ENCODE measurements around the gene ITPR2.
"Not testable (repeated sequence)": the region's sequence is repeated elsewhere in the genome, so short reads cannot be mapped to it uniquely, and the experiment has no call there.

Gene ITPR2

GRCh38 chr12:26617513-26617912, 215.5 kb downstream of the ITPR2 start:
- no peak for DNase-seq

DNA sequence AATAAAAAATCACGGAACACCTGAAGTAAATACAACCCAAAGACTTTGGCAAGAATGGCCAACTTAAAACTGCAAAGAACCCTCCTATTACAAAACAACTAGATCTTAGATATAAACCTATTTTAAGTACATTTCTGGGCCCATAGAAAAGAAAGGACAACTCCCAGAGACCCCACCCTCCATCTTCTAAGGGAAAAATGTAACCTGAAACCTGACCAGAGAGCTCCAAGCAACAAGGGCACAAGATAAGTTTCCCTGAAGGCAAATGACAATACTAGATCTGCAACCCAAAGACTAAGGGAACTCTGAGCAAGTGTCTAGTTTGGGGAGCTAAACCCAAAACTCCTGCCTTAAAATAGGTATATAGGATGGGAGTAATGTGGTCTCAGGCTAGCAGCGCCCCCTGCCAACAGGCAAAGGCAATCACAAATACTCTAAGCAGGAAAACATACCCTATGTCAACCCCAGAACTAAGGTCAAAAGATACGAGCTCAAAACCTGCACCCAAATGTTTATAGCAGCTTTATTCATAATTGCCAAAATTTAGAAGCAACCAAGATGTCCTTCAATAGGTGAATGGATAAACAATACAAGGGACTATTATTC, 218.9 kb downstream of the ITPR2 start:
- no peak for DNase-seq

DNA sequence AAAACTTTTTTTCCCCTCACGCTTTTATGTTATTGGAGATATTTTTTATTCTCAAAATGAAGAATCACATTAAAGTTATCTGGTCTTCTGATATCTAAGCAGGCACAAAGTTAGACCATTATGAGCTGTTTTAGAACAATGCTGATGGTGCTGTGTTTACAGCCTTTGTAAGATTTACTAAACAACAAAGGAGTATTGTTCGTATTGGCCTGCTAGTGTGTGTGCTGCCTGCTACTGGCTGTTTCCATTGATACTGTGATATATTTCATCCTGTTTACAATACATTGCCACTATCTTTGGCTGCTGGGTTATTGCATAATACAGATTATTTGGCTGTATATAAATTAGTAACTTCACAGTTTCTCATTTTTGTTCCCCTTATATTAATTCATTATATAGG, 220.8 kb downstream of the ITPR2 start:
- no peak for DNase-seq

- no peak for DNase-seq
Measured at GRCh38 chr12:26611598-26611997, 221.4 kb downstream of the ITPR2 start.

DNA sequence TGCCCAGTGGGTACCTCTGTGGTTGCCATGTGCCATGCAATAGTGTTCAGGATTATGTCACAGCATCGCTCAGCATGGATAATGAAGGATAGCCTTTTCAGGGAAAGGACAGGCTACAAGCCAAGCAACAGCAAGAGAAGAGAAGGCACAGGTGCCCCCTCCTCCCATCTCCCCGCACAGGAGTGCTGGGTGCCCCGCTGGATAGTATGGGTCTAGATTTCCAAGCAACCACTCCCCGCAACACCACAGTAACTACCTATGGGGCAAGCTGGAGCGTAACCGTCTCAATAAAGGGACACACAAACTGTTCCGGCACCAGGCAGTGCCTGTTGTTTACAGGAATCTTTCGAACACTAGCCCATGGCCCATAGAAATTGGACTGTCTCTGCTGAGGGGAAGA, 222.2 kb downstream of the ITPR2 start:
- no peak for DNase-seq

GRCh38 chr12:26609986-26610385, 223.0 kb downstream of the ITPR2 start:
- DNase-seq, result no peak

- DNase-seq, result no peak
Measured at GRCh38 chr12:26608706-26609105, 224.3 kb downstream of the ITPR2 start.

GRCh38 chr12:26608273-26608672, 224.7 kb downstream of the ITPR2 start:
- no peak for DNase-seq

DNA sequence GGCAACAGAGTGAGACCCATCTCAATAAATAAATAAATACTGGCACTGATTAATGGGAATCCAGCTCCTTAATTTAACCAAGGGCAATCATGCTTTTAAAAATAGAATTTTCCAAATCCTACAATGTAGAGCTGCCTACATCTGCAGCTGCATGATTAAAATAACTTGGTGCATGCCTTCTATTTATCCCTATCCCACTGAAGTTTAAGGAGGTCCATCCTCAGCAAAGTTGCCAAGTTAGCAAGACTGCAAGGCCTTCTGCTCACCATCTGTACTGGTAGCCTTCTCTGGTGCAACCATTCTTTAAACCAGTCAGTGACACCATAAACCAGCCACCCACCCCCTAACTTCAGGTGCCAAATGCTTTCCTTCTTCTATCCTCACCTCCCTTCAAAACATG, 226.1 kb downstream of the ITPR2 start:
- DNase-seq, result no peak

DNA sequence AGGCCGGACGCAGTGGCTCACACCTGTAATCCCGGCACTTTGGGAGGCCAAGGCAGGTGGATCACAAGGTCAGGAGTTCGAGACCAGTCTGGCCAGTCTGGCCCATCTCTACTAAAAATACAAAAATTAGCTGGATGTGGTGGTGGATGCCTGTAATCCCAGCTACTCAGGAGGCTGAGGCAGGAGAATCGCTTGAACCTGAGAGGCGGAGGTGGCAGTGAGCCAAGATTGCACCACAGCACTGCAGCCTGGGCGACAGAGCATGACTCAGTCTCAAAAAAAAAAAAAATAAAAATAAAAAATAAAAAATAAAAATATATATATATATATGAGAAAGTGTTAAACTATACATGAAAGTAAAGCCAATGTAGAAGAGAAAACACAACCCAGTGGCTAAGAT, 228.2 kb downstream of the ITPR2 start:
- not testable (repeated sequence) for DNase-seq

GRCh38 chr12:26599096-26599695, 233.8 kb downstream of the ITPR2 start:
- DNase-seq, result no peak

DNA sequence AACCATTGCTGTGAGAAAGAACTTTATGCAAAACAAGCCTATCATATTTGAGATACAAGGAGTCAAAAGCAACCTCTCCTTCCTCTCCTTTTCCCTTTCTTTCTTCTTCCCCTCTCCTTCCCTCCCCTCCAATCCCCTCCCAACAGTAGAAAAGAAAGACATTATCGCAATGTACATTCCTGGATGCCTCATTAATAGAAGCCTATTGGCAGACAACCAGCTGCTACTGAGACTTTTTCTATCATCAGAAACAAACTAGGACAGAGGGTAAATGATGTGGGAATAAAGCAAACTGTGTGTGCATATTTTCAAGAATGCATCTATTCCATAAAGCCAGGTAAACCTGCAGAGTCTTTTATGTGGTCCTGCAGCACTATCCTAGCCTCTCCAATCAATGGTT, 237.2 kb downstream of the ITPR2 start:
- no peak for DNase-seq

- DNase-seq, result no peak
Measured at GRCh38 chr12:26580619-26581018, 252.4 kb downstream of the ITPR2 start.

- DNase-seq, result no peak
Measured at GRCh38 chr12:26576266-26576665, 256.7 kb downstream of the ITPR2 start.

DNA sequence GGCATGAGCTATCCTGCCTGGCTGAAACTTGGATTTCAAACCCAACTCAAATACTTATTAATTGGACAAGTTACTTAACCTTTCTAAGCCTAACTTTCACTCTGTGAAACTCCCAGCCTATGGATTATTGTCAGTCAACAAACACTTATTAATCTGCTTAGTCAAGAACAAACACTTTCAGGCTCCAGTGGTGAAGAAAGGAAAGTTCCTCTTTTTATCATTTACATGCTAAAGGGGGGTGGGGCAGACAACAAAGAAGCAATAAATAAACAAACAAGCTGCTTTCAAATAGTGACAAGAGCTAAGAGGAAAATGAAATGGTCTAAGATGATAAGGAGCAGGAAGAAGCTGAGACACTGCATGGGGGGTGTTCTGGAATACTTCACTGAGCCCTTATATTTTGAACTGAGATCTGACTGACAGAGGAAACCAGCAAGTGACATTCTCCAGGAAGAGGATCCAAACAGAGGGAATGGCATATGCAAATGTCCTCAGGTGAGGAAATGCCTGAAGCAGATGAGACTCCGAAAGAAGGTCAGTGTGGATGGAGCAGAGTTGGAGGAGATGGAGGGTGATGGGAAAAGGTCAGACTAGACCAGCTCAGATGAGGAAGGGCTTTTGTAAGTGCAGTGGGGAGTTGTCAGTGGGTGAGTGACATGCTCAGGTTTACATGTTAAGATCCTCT, 259.6 kb downstream of the ITPR2 start:
- no peak for DNase-seq

GRCh38 chr12:26572137-26572536, 260.9 kb downstream of the ITPR2 start:
- no peak for DNase-seq

DNA sequence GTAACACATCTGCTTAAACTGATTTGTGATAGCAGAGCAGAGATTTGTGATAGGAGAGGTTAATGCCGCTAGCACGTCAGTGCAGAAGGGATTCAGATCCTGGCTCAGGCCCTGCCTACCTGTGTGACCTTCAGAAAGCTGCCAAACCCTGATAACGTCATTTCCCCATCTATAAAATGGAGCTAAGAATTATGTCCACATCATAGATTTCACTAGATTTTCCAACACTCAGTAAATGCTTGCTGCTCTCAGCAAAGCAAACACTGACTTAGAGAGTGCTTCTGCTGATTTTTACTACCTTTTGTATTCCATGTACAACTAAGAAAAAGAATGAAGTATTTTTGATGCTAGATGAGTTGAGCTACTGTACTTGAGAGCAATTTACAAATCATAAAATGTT, 261.4 kb downstream of the ITPR2 start:
- DNase-seq, result no peak

DNA sequence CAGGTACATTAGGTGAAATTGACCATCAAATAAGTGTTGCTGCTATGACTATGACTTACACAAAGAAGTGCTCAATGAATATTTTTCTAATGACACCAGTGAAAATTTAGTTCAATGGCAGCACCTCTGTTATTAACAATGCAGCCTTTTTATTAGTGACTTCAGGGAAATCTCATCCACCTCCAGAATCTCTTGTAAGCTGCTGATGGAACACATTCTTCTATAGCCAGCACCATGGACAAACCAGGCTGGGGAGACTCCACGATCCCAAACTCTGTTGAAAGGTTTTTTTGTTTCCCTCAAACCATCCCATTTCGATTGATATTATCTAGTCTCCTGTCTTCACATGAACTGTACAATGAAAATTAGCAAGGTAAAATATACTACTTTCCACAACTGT, 265.9 kb downstream of the ITPR2 start:
- no peak for DNase-seq

GRCh38 chr12:26566675-26567074, 266.3 kb downstream of the ITPR2 start:
- DNase-seq, result no peak

GRCh38 chr12:26566186-26566585, 266.8 kb downstream of the ITPR2 start:
- DNase-seq, result no peak

DNA sequence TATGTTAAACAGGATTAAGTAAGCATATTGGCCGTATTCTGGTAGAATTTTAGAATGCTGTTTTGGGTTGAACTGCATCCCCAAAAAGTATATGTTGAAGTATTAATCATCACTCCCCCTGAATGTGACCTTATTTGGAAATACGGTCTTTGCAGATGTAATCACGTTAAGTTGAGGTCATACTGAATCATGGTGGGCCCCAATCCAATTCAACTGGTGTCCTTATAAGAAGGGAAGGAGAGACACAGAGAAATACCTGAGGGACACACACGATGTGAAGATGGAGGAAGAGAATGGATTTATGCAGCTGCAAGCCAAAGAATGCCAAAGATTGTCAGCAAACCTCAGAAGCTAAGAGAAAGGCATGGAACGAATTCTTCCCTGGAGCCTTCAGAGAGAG, 268.6 kb downstream of the ITPR2 start:
- no peak for DNase-seq

DNA sequence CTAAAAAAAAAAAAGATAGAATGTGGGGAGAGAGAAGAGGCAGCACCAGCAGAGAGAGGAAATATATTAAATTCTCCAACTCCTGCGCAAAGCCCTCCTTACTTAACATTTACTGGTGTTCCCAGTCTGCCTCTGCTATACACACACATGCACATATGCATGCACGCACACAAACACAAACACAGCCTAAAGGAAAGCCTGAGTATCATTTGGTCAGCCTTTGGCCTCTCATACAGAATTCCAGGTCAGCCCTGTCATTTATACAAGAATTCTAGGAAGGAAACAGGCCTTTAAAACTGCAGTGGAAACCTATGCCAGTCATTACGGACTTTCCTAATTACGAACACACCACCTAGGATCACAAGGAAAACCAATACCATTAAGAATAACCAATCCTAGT, 269.4 kb downstream of the ITPR2 start:
- no peak for DNase-seq

DNA sequence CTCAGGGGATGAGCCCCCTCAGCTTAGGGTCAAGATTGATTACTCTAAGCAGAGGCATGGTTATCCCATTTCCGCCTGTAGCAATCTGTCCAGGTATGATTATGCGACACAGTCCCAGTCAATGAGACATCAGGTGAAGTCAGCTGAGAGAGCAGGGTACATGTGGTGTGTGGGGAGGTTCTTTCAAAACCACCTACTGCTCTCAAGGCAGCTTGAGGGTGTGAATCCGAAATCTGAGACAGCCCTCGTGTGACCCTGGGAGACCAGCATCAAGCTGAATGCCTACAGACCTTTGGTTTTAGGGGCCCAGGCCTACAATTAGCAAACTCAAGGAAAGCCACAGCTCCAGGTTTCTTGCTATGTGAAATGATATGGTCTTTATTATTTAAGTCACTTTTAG, 275.7 kb downstream of the ITPR2 start:
- no peak for DNase-seq

DNA sequence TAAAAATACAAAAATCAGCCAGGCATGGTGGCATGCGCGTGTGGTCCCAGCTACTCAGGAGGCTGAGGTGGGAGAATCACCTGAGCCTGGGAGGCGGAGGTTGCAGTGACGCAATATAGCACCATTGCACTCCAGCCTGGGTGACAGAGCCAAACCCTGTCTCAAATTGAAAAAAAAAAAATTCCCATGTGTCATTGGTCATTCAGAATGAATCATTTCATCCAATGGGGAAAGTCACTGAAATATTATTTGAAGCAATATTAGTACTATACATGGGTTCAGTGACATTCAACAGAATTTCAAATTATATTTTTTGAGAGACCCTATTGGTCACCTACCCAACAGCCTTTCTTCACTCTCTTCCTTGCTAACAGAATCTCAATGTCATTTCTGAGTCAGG, 276.1 kb downstream of the ITPR2 start:
- no peak for DNase-seq

DNA sequence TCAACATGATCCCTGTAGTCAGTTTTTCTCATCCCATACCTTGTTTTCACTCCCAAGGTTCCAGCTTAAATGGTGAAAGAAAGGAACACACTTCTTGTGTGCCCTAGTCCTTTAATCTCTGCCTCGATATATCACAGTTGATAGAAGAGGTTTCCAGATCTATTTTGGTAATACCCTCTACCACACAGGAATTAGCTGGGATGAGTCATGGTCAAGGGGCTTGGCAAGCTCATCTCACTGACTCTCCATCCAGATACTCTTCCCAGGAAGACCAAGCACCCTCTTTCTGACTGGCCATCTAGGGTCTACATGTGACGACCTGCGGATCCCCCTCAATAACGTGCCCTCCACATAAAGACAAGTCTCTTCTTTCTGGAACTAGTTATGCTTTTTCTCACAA, 277.9 kb downstream of the ITPR2 start:
- DNase-seq, result no peak
